ENCODE data around the gene BMF. TPM values are rescaled to one million over a fixed set of nuclear protein-coding genes. Genes with fewer than 3 reads are reported as not detected.

Gene BMF
- total and polyA plus RNA-seq, 2 experiments from 2014 or later: 15.9 to 41.8 TPM

- Histone ChIP-seq H3K36me3 (replicated peaks; ENCODE audit: insufficient read depth, low read depth) (no peaks in the 10 kb centered on the region), H3K9me3 (ENCODE audit: low read depth) (no peaks in the 10 kb centered on the region), H3K4me3 (no peak overlapping the region), H3K27ac (no peak overlapping the region), H2AFZ (no peak overlapping the region), H3K79me2 (no peaks in the 10 kb centered on the region), H3K27me3 (no peaks in the 10 kb centered on the region), H3K9me2 (replicated peaks; ENCODE audit: insufficient read depth) (no peaks in the 10 kb centered on the region), H3K4me1 (ENCODE audit: insufficient read depth) (peaks cover 9% of the 10 kb centered on the region), H4K20me1 (ENCODE audit: insufficient read depth, poor library complexity, severe bottlenecking) (no peaks in the 10 kb centered on the region), H3K4me2 (no peak overlapping the region)
- 90% methylated on average over 3 of the region's 3 CpGs for WGBS (ENCODE audit: low lambda C conversion rate, missing lambda C conversion rate)
- TF ChIP-seq CTCF (IDR thresholded peaks at IDR 0.05; ENCODE audit: poor library complexity) (no peak), EZH2 (IDR thresholded peaks at IDR 0.05; ENCODE audit: borderline replicate concordance) (no peak)
- no peak for DNase-seq (ENCODE audit: low spot score)
Measured at GRCh38 chr15:40058476-40059140, 50.1 kb downstream of the BMF start.

- Histone ChIP-seq H3K4me2 (no peak overlapping the region), H3K79me2 (no peaks in the 10 kb centered on the region), H3K27ac (no peak overlapping the region), H2AFZ (no peak overlapping the region), H3K36me3 (replicated peaks; ENCODE audit: insufficient read depth, low read depth) (no peaks in the 10 kb centered on the region), H3K27me3 (no peaks in the 10 kb centered on the region), H3K9me2 (replicated peaks; ENCODE audit: insufficient read depth) (no peaks in the 10 kb centered on the region), H3K9me3 (ENCODE audit: low read depth) (no peaks in the 10 kb centered on the region), H4K20me1 (ENCODE audit: insufficient read depth, poor library complexity, severe bottlenecking) (no peaks in the 10 kb centered on the region), H3K4me3 (no peak overlapping the region), H3K4me1 (ENCODE audit: insufficient read depth) (peaks cover 15% of the 10 kb centered on the region)
- no peak for DNase-seq (ENCODE audit: low spot score)
- TF ChIP-seq CTCF (IDR thresholded peaks at IDR 0.05; ENCODE audit: poor library complexity): no peak
- TF ChIP-seq EZH2 (IDR thresholded peaks at IDR 0.05; ENCODE audit: borderline replicate concordance): no peak
- TF ChIP-seq EZH2phosphoT487 (IDR thresholded peaks at IDR 0.05; ENCODE audit: low read depth, severe bottlenecking, unreplicated experiment): no peak
- 79% methylated on average over 14 of the region's 14 CpGs for WGBS (ENCODE audit: low lambda C conversion rate, missing lambda C conversion rate)
Measured at GRCh38 chr15:40055576-40056293, 52.9 kb downstream of the BMF start.

- no peaks in the 10 kb centered on the region for H3K9me3 ChIP-seq (ENCODE audit: low read depth)
- H3K79me2 ChIP-seq: no peaks in the 10 kb centered on the region
- DNase-seq (ENCODE audit: low spot score): no peak
- H2AFZ ChIP-seq: no peak overlapping the region
- no peak overlapping the region for H3K4me2 ChIP-seq
- TF ChIP-seq EZH2 (IDR thresholded peaks at IDR 0.05; ENCODE audit: borderline replicate concordance): no peak
- TF ChIP-seq EZH2phosphoT487 (IDR thresholded peaks at IDR 0.05; ENCODE audit: low read depth, severe bottlenecking, unreplicated experiment): no peak
- TF ChIP-seq CTCF (IDR thresholded peaks at IDR 0.05; ENCODE audit: poor library complexity): no peak
- H4K20me1 ChIP-seq (ENCODE audit: insufficient read depth, poor library complexity, severe bottlenecking): no peaks in the 10 kb centered on the region
- no peaks in the 10 kb centered on the region for H3K27me3 ChIP-seq
- no peaks in the 10 kb centered on the region for H3K9me2 ChIP-seq (replicated peaks; ENCODE audit: insufficient read depth)
- no peak overlapping the region for H3K4me3 ChIP-seq
- H3K36me3 ChIP-seq (replicated peaks; ENCODE audit: insufficient read depth, low read depth): no peaks in the 10 kb centered on the region
- WGBS (ENCODE audit: low lambda C conversion rate, missing lambda C conversion rate): 76% methylated on average over 6 of the region's 6 CpGs
- H3K4me1 ChIP-seq (ENCODE audit: insufficient read depth): peaks cover 15% of the 10 kb centered on the region
- no peak overlapping the region for H3K27ac ChIP-seq
Measured at GRCh38 chr15:40054855-40055575, 53.7 kb downstream of the BMF start.

Data from hepatocyte (in vitro differentiated cells).